Endodermal cell (in vitro differentiated cells): Measurements from ENCODE around the gene TOM1L2. TPM values are rescaled to one million over a fixed set of nuclear protein-coding genes. Genes with fewer than 3 reads are reported as not detected.

Experiments used
- DNase-seq: peaks from one replicate; pipeline ENCODE4 v3.0.0-alpha.2; 2017
- H3K27ac ChIP-seq: 2 replicates; pipeline ENCODE4 v1.5.1; 2013; ENCODE audit warnings: mild to moderate bottlenecking, low read depth, low read length, moderate library complexity
- H3K27me3 ChIP-seq: 2 replicates; pipeline ENCODE4 v1.6.1; 2013; ENCODE audit warnings: mild to moderate bottlenecking, low read length, moderate library complexity; ENCODE audit not compliant: insufficient read depth, control insufficient read depth, poor library complexity, severe bottlenecking
- H3K36me3 ChIP-seq: 2 replicates; pipeline ENCODE4 v1.7.0; 2013; ENCODE audit warnings: mild to moderate bottlenecking, low read length, moderate library complexity; ENCODE audit not compliant: control insufficient read depth, insufficient read depth
- H3K4me1 ChIP-seq: one replicate; pipeline ENCODE4 v1.7.0; 2013; ENCODE audit warnings: low read length; ENCODE audit not compliant: control insufficient read depth, insufficient read depth
- H3K4me3 ChIP-seq: 2 replicates; pipeline ENCODE4 v1.5.1; 2013; ENCODE audit warnings: mild to moderate bottlenecking, low read length, moderate library complexity
- H3K9ac ChIP-seq: 2 replicates; pipeline ENCODE4 v1.6.1; 2013; ENCODE audit warnings: mild to moderate bottlenecking, low read length, moderate library complexity; ENCODE audit not compliant: poor library complexity, severe bottlenecking; ENCODE audit errors: extremely low read depth
- H3K9me3 ChIP-seq: 2 replicates; pipeline ENCODE4 v1.6.1; 2013; ENCODE audit warnings: mild to moderate bottlenecking, low read length, moderate library complexity; ENCODE audit not compliant: control insufficient read depth
- H3K27ac Mint-ChIP-seq: 2 replicates; pipeline ENCODE4 v1.8.0; 2020; ENCODE audit warnings: mixed read lengths
- H3K27me3 Mint-ChIP-seq: 2 replicates; pipeline ENCODE4 v1.8.0; 2021; ENCODE audit warnings: mild to moderate bottlenecking, mixed read lengths; ENCODE audit not compliant: insufficient read depth
- H3K36me3 Mint-ChIP-seq: 2 replicates; pipeline ENCODE4 v1.8.0; 2020; ENCODE audit warnings: low read depth, mixed read lengths
- H3K4me1 Mint-ChIP-seq: 2 replicates; pipeline ENCODE4 v1.8.0; 2020; ENCODE audit warnings: mixed read lengths
- H3K4me3 Mint-ChIP-seq: 2 replicates; pipeline ENCODE4 v1.8.0; 2020; ENCODE audit warnings: mild to moderate bottlenecking, moderate library complexity, mixed read lengths
- H3K9me3 Mint-ChIP-seq: 2 replicates; pipeline ENCODE4 v1.8.0; 2020; ENCODE audit warnings: mild to moderate bottlenecking, mixed read lengths
- WGBS, 2 experiments: methylation state at CpG; one replicate each; pipeline versions ENCODE4 v1.1.5 to v1.1.7; 2013; ENCODE audit warnings: missing lambda C conversion rate in 2 of 2, mixed read lengths in 1 of 2; ENCODE audit not compliant: insufficient coverage in 1 of 2, insufficient read length in 1 of 2; 5-methylcytosine and 5-hydroxymethylcytosine counted together
- total RNA-seq, 2 donors: library from RNA; stranded (reverse); fragmentation: NEBNext Ultra II Directional in 1 of 2; extraction: Animal tissue kit (Norgen Biotek cat#: 25700) in 1 of 2; gene quantifications; 2 replicates in 1 of 2; 3 replicates in 1 of 2; pipeline ENCODE4 v1.2.1, GENCODE V29; 2021
- TF ChIP-seq, protein P1 (sequence below): fragments of 200-600 bp; sonication (generic); conservative IDR thresholded peaks from 2 replicates; pipeline ENCODE4 v1.5.0; 2021; ENCODE audit warnings: antibody characterized with exemption, mild to moderate bottlenecking

The TOM1L2 gene
- total RNA-seq, 2 donors from 2014 or later = 10.2 to 11.5 TPM

DNA sequence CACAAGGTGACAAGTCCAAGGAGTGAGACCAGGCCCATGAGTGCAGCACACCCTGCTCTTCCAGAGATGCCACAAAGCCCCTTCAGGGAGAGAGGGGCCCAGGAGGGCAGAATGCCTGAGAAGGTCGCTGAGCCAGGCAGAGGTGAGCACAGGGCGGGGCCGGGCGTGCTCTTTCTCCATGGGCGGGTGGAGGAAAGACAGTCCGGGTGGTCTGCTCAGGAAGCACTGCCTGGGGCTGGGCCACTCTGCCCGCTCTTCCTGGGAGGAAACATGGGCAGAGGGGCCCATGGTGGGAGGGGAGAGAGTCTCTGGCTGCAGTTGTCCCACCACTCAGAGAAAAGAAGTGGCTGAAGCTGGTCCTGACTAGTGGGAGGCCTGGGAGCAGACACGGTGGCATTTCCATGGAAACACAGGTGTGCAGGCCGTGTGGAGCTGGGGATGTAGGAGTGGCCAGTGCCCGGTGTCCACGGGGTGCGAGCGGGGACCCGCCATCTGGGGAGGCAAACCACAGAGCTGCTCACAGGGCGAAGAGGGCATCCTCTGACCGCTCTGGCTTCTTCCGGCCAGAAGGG is 125.0 kb downstream of the TOM1L2 start:
- Histone ChIP-seq H3K36me3 (no peaks in the 10 kb centered on the region), H3K27ac (no peak overlapping the region), H3K27me3 (no peaks in the 10 kb centered on the region), H3K9me3 (no peaks in the 10 kb centered on the region), H3K4me1 (no peaks in the 10 kb centered on the region), H3K4me3 (no peak overlapping the region), H3K9ac (no peak overlapping the region)
- no peak overlapping the region for H3K27ac Mint-ChIP-seq
- H3K9me3 Mint-ChIP-seq = no peaks in the 10 kb centered on the region
- WGBS, 2 experiments = 84 to 86% methylated on average over 9 to 17 of the region's 17 CpGs
- no peak overlapping the region for H3K4me3 Mint-ChIP-seq
- peaks cover 2% of the 10 kb centered on the region for H3K27me3 Mint-ChIP-seq
- peak; percentile 45 for DNase-seq
- no peaks in the 10 kb centered on the region for H3K36me3 Mint-ChIP-seq
- peaks cover 23% of the 10 kb centered on the region for H3K4me1 Mint-ChIP-seq
- TF ChIP-seq, protein P1, sequence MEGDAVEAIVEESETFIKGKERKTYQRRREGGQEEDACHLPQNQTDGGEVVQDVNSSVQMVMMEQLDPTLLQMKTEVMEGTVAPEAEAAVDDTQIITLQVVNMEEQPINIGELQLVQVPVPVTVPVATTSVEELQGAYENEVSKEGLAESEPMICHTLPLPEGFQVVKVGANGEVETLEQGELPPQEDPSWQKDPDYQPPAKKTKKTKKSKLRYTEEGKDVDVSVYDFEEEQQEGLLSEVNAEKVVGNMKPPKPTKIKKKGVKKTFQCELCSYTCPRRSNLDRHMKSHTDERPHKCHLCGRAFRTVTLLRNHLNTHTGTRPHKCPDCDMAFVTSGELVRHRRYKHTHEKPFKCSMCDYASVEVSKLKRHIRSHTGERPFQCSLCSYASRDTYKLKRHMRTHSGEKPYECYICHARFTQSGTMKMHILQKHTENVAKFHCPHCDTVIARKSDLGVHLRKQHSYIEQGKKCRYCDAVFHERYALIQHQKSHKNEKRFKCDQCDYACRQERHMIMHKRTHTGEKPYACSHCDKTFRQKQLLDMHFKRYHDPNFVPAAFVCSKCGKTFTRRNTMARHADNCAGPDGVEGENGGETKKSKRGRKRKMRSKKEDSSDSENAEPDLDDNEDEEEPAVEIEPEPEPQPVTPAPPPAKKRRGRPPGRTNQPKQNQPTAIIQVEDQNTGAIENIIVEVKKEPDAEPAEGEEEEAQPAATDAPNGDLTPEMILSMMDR = no peak

DNA sequence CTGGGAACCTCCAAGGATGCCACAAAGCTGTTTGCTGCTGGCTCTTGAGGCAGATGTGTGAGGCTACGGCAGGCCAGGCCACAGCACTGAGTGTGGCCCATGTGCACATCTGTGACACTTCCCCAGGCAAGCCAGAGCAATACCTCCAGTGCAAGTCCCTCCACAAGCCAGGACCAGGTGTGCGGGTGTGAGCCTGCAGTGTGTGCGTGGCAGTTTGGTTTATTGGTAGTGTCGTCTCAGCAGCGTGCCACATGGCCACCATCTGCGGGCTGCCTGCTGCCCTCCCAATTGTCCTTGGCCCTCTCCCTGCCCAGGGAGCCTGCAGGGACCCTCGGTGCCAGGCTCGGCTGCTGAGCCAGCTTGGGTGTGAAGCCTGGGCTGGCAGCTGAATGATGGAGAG is 125.6 kb downstream of the TOM1L2 start:
- Mint-ChIP-seq H3K4me3 (no peak overlapping the region), H3K27me3 (peaks cover 2% of the 10 kb centered on the region), H3K36me3 (no peaks in the 10 kb centered on the region), H3K4me1 (peaks cover 23% of the 10 kb centered on the region), H3K27ac (no peak overlapping the region), H3K9me3 (no peaks in the 10 kb centered on the region)
- Histone ChIP-seq H3K4me1 (no peaks in the 10 kb centered on the region), H3K9me3 (no peaks in the 10 kb centered on the region), H3K9ac (no peak overlapping the region), H3K4me3 (no peak overlapping the region), H3K36me3 (no peaks in the 10 kb centered on the region), H3K27me3 (no peaks in the 10 kb centered on the region), H3K27ac (no peak overlapping the region)
- peak; percentile 45 for DNase-seq
- TF ChIP-seq, protein P1 = no peak
- WGBS, 2 experiments = 92 to 95% methylated on average over 5 to 8 of the region's 8 CpGs

DNA sequence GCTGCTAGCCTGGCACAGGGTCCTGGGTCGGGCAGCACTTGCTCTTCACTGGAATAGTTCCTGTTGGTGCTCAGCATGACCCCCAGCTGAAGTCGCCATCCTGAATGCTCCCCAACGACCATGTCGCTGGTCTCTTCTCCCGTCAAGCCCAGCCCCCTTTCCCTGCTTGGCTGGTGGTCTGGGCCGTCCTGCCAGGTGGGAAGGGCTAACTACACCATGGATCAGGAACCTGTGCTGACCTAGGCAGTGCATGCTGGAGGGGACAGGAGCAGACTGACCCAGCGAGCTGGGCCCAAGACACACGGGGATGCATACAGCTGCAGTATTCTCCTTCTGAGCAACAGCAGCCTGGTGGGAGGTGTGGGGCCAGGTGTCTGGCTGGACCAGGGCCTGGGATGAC is 126.2 kb downstream of the TOM1L2 start:
- H3K36me3 Mint-ChIP-seq = no peaks in the 10 kb centered on the region
- Histone ChIP-seq H3K4me1 (no peaks in the 10 kb centered on the region), H3K27me3 (no peaks in the 10 kb centered on the region), H3K27ac (no peak overlapping the region), H3K36me3 (no peaks in the 10 kb centered on the region), H3K4me3 (no peak overlapping the region), H3K9ac (no peak overlapping the region), H3K9me3 (no peaks in the 10 kb centered on the region)
- no peak overlapping the region for H3K4me3 Mint-ChIP-seq
- H3K4me1 Mint-ChIP-seq = peaks cover 23% of the 10 kb centered on the region
- H3K27me3 Mint-ChIP-seq = no peaks in the 10 kb centered on the region
- H3K27ac Mint-ChIP-seq = peak overlapping the region; percentile 58
- WGBS, 2 experiments = 73 to 85% methylated on average over 2 to 8 of the region's 8 CpGs
- TF ChIP-seq, protein P1 = no peak
- no peaks in the 10 kb centered on the region for H3K9me3 Mint-ChIP-seq
- DNase-seq = peak; percentile 70
